ENCODE results near the gene TCF23.

The TCF23 gene

GRCh38 chr2:27128668-27129571 is 19.9 kb upstream of the TCF23 start:
- DNase-seq, result no peak

GRCh38 chr2:27130396-27130795 is 18.4 kb upstream of the TCF23 start:
- no peak for DNase-seq

- DNase-seq, result no peak
Observed at GRCh38 chr2:27131429-27131828, 17.4 kb upstream of the TCF23 start.

- DNase-seq, result peak; percentile 52 to 54
Observed at GRCh38 chr2:27133195-27133875, 15.5 kb upstream of the TCF23 start.

- peak; percentile 99 for DNase-seq
Observed at GRCh38 chr2:27133905-27134780, 14.7 kb upstream of the TCF23 start, which contains the start of gene PREB. Gene PREB (minus strand): TSS chr2:27134636. CDS start chr2:27134421, 215 bp downstream.

- no peak for DNase-seq
Observed at GRCh38 chr2:27134781-27135477, 13.9 kb upstream of the TCF23 start.

- DNase-seq, result no peak
Observed at GRCh38 chr2:27135478-27135955, 13.3 kb upstream of the TCF23 start.

- no peak for DNase-seq
Observed at GRCh38 chr2:27136751-27137150, 12.1 kb upstream of the TCF23 start.

- no peak for DNase-seq
Observed at GRCh38 chr2:27137322-27137935, 11.4 kb upstream of the TCF23 start.

- DNase-seq, result no peak
Observed at GRCh38 chr2:27138111-27138510, 10.7 kb upstream of the TCF23 start.

GRCh38 chr2:27139310-27139709 is 9.5 kb upstream of the TCF23 start, which contains the start of gene PRR30:
Gene PRR30 (minus strand): TSS chr2:27139410. CDS start chr2:27138329, 1,081 bp downstream.
- no peak for DNase-seq

- DNase-seq, result no peak
Observed at GRCh38 chr2:27143285-27143684, 5.5 kb upstream of the TCF23 start.

GRCh38 chr2:27145682-27146081 is 3.1 kb upstream of the TCF23 start:
- no peak for DNase-seq

GRCh38 chr2:27147935-27148334 is 869 bp upstream of the TCF23 start:
- no peak for DNase-seq

GRCh38 chr2:27149570-27150405 is 984 bp downstream of the TCF23 start:
- DNase-seq, result no peak

- DNase-seq, result no peak
Observed at GRCh38 chr2:27150639-27151230, 1.9 kb downstream of the TCF23 start.

GRCh38 chr2:27152102-27152795 is 3.4 kb downstream of the TCF23 start:
- DNase-seq, result no peak

- DNase-seq, result no peak
Observed at GRCh38 chr2:27152796-27153464, 4.1 kb downstream of the TCF23 start.

GRCh38 chr2:27154488-27154887 is 5.7 kb downstream of the TCF23 start:
- DNase-seq, result no peak
